HCT116 (cell line): ENCODE results near the gene RABGEF1. TPM values are rescaled to one million over a fixed set of nuclear protein-coding genes. Genes with fewer than 3 reads are reported as not detected.

Experiments
- ATAC-seq: fragments of 200-7000 bp; cut with Tn5 transposase; 2 replicates; pipeline ENCODE4 v1.9.1; 2020; ENCODE audit warnings: mild to moderate bottlenecking, moderate library complexity
- BruUV-seq: library from RNA; stranded (reverse); fragments of 400-500 nt; replicated peaks from 2 replicates; lab custom pipeline; 2021; lab: Mats Ljungman, UMichigan
- CTCF ChIA-PET: fragments of 300-600 bp; sonication (Branson Sonifier 250); formaldehyde crosslinking; loops from one replicate; lab custom pipeline; 2021; ENCODE audit warnings: antibody characterized with exemption; lab: Charles Lee
- POLR2A ChIA-PET: fragments of 300-600, 350-600 bp; sonication (Branson Sonifier 250); formaldehyde crosslinking; loops from one replicate; lab custom pipeline; 2021; ENCODE audit warnings: antibody characterized with exemption; lab: Charles Lee
- RAD21 ChIA-PET, 2 experiments: fragments of 300-600 bp; sonication (Branson Sonifier 250); formaldehyde crosslinking; loops; one replicate each; lab custom pipeline; 2023; ENCODE audit warnings: low total read pairs in 2 of 2; ENCODE audit not compliant: uncharacterized antibody in 2 of 2, unreplicated experiment in 2 of 2, low non-redundant PET in 1 of 2; lab: Charles Lee
- DNase-seq: peaks from one replicate; pipeline ENCODE4 v3.0.0-alpha.2; 2010; ENCODE audit warnings: low read depth, low spot score
- H2AFZ ChIP-seq: fragments of 200-600 bp; shearing (Covaris generic), sonication (generic); 2 replicates; pipeline ENCODE4 v1.6.1; 2017; ENCODE audit warnings: low read depth, mixed run types, mixed read lengths, antibody characterized with exemption, low read length; ENCODE audit not compliant: poor library complexity, severe bottlenecking
- H3K27ac ChIP-seq: 2 replicates; pipeline ENCODE4 v1.5.1; 2012; ENCODE audit warnings: low read depth, low read length
- H3K27me3 ChIP-seq: fragments of 200-600 bp; sonication (generic); 2 replicates; pipeline ENCODE4 v1.6.1; 2016; ENCODE audit warnings: mixed run types, low read length, mixed read lengths; ENCODE audit not compliant: insufficient read depth
- H3K36me3 ChIP-seq, 2 experiments: fragments of 200-500 bp in 1 of 2; fragments of 200-600 bp in 1 of 2; sonication (Bioruptor generic) in 1 of 2; sonication (generic) in 1 of 2; 2 replicates each; pipeline versions ENCODE4 v1.5.1 to v1.6.1; 2014 to 2016; ENCODE audit warnings: low read length in 2 of 2, inconsistent platforms in 1 of 2, mixed read lengths in 1 of 2, mixed run types in 1 of 2; ENCODE audit not compliant: insufficient read depth in 2 of 2, control insufficient read depth in 1 of 2
- H3K4me1 ChIP-seq, 2 experiments: fragments of 200-600 bp in 1 of 2; sonication (generic) in 1 of 2; 2 replicates each; pipeline versions ENCODE4 v1.5.1 to v1.6.1; 2012 to 2017; ENCODE audit warnings: low read length in 2 of 2, inconsistent platforms in 1 of 2, mild to moderate bottlenecking in 1 of 2, mixed read lengths in 1 of 2, mixed run types in 1 of 2, moderate library complexity in 1 of 2; ENCODE audit not compliant: insufficient read depth in 2 of 2, control insufficient read depth in 1 of 2
- H3K4me2 ChIP-seq: fragments of 200-600 bp; sonication (generic); 2 replicates; pipeline ENCODE4 v1.6.1; 2017; ENCODE audit warnings: mixed run types, low read length, mixed read lengths
- H3K4me3 ChIP-seq, 2 experiments: fragments of 200-600 bp in 1 of 2; sonication (generic) in 1 of 2; replicated peaks in 1 of 2; 2 replicates each; pipeline ENCODE4 v1.5.1; 2011 to 2016; ENCODE audit warnings: low read length in 2 of 2, control low read depth in 1 of 2, low read depth in 1 of 2, mild to moderate bottlenecking in 1 of 2, mixed read lengths in 1 of 2, mixed run types in 1 of 2
- H3K79me2 ChIP-seq: fragments of 200-600 bp; sonication (generic); 2 replicates; pipeline ENCODE4 v1.6.1; 2017; ENCODE audit warnings: mild to moderate bottlenecking, mixed run types, low read length, moderate library complexity, mixed read lengths; ENCODE audit not compliant: insufficient read depth
- H3K9ac ChIP-seq: fragments of 200-600 bp; sonication (generic); 2 replicates; pipeline ENCODE4 v1.6.1; 2016; ENCODE audit warnings: low read length, mixed read lengths
- H3K9me2 ChIP-seq: fragments of 200-600 bp; sonication (generic), shearing (Covaris generic); 2 replicates; pipeline ENCODE4 v1.6.1; 2017; ENCODE audit warnings: mixed run types, mild to moderate bottlenecking, moderate library complexity; ENCODE audit not compliant: insufficient read depth
- H3K9me3 ChIP-seq, 2 experiments: fragments of 200-500 bp in 1 of 2; fragments of 200-600 bp in 1 of 2; sonication (Bioruptor generic) in 1 of 2; sonication (generic) in 1 of 2; 2 replicates each; pipeline ENCODE4 v1.6.1; 2014 to 2017; ENCODE audit warnings: low read length in 2 of 2, mixed read lengths in 2 of 2, inconsistent platforms in 1 of 2, low read depth in 1 of 2, mild to moderate bottlenecking in 1 of 2, mixed run types in 1 of 2, moderate library complexity in 1 of 2; ENCODE audit not compliant: control insufficient read depth in 1 of 2, insufficient read depth in 1 of 2
- H4K20me1 ChIP-seq: fragments of 200-600 bp; sonication (generic), shearing (Covaris generic); 2 replicates; pipeline ENCODE4 v1.6.1; 2017; ENCODE audit warnings: mixed run types, mild to moderate bottlenecking, moderate library complexity; ENCODE audit not compliant: insufficient read depth
- ATF3 ChIP-seq: IDR thresholded peaks from 2 replicates; pipeline ENCODE4 v1.6.1; 2012
- CBX3 ChIP-seq: IDR thresholded peaks from 2 replicates; pipeline ENCODE4 v1.6.1; 2012; ENCODE audit warnings: low read depth
- CEBPB ChIP-seq: IDR thresholded peaks from 2 replicates; pipeline ENCODE4 v1.6.1; 2012; ENCODE audit warnings: low read depth
- EGR1 ChIP-seq: IDR thresholded peaks from 2 replicates; pipeline ENCODE4 v1.6.1; 2012; ENCODE audit warnings: low read depth
- ELF1 ChIP-seq: IDR thresholded peaks from 2 replicates; pipeline ENCODE4 v1.6.1; 2012; ENCODE audit warnings: low read depth, borderline replicate concordance
- EZH2 ChIP-seq: fragments of 200-600 bp; sonication (generic); IDR thresholded peaks from 2 replicates; pipeline ENCODE4 v1.6.1; 2017; ENCODE audit warnings: antibody characterized with exemption, mixed run types
- FOSL1 ChIP-seq: IDR thresholded peaks from 2 replicates; pipeline ENCODE4 v1.6.1; 2012; ENCODE audit warnings: low read depth
- POLR2A ChIP-seq: IDR thresholded peaks from 2 replicates; pipeline ENCODE4 v1.7.0; 2011; ENCODE audit warnings: borderline replicate concordance; ENCODE audit not compliant: insufficient read depth, insufficient read length; ENCODE audit errors: extremely low read depth
- POLR2AphosphoS5 ChIP-seq: IDR thresholded peaks from 2 replicates; pipeline ENCODE4 v1.6.1; 2011; ENCODE audit warnings: mild to moderate bottlenecking, low read depth, low read length, moderate library complexity
- RAD21 ChIP-seq: IDR thresholded peaks from 2 replicates; pipeline ENCODE4 v1.6.1; 2012; ENCODE audit warnings: low read depth, mild to moderate bottlenecking
- REST ChIP-seq: IDR thresholded peaks from 2 replicates; pipeline ENCODE4 v1.6.1; 2012; ENCODE audit warnings: low read depth
- SIN3A ChIP-seq: IDR thresholded peaks from 2 replicates; pipeline ENCODE4 v1.6.1; 2012; ENCODE audit warnings: low read depth
- YY1 ChIP-seq: IDR thresholded peaks from 2 replicates; pipeline ENCODE4 v1.6.1; 2011; ENCODE audit warnings: low read length, low read depth, moderate library complexity, mild to moderate bottlenecking; ENCODE audit not compliant: insufficient replicate concordance; ENCODE audit errors: extremely low read depth
- ZFX ChIP-seq: fragments of 450-650 bp; IDR thresholded peaks from 2 replicates; pipeline ENCODE4 v1.6.1; 2017
- ZNF274 ChIP-seq: fragments of 200-500 bp; sonication (Bioruptor generic); IDR thresholded peaks from 2 replicates; pipeline ENCODE4 v1.6.1; 2014; ENCODE audit warnings: mild to moderate bottlenecking, low read depth, low read length, inconsistent platforms
- intact Hi-C: fragments of 100-400 bp; cut with micrococcal nuclease; formaldehyde crosslinking; loops from 2 replicates; pipeline ENCODE4 v1.10.0; 2022
- total RNA-seq: library from RNA; stranded (reverse); gene quantifications from one replicate; pipeline ENCODE4 v1.2.1, GENCODE V29; 2021; ENCODE audit not compliant: unreplicated experiment

The RABGEF1 gene
- total RNA-seq, 1 experiment from 2014 or later: 22.9 TPM

- intact Hi-C loops: no loop called here
- RAD21 ChIA-PET: interaction anchor here in 1 of 2 experiments (0.6 to 0.7 kb wide), 2 partner anchors 88 to 335 kb away, joined by 3 read pairs; no protein-coding TSS in a partner anchor
- Histone ChIP-seq H3K9me2 (no peaks in the 10 kb centered on the region), H3K4me3 (no peak overlapping the region)
- TF ChIP-seq ZFX (no peak), REST (no peak), EZH2 (no peak), ATF3 (no peak), ELF1 (no peak), POLR2A (no peak), RAD21 (no peak), SIN3A (no peak), FOSL1 (no peak), CEBPB (no peak), CBX3 (no peak), YY1 (no peak), POLR2AphosphoS5 (no peak), EGR1 (no peak), ZNF274 (no peak)
- TF ChIP-seq, all 23 proteins: peak for 0
- no peak for DNase-seq
- Histone ChIP-seq H3K79me2 (no peaks in the 10 kb centered on the region), H3K9me3 (no peaks in the 10 kb centered on the region), H3K9ac (no peak overlapping the region), H3K27ac (no peak overlapping the region), H2AFZ (no peak overlapping the region), H3K4me2 (no peak overlapping the region), H3K36me3 (no peaks in the 10 kb centered on the region), H4K20me1 (no peaks in the 10 kb centered on the region), H3K27me3 (no peaks in the 10 kb centered on the region), H3K4me1 (no peaks in the 10 kb centered on the region)
- CTCF ChIA-PET: no interaction called here
- ATAC-seq: peak; percentile 50
- no TSS peak for BruUV-seq
- POLR2A ChIA-PET: no interaction called here
Measured at GRCh38 chr7:66697449-66698438, 42.8 kb upstream of the RABGEF1 start.
